Duodenal mucosa (tissue), 2 donors: ENCODE data around the gene DUXB.

ENCODE experiments used
- H3K27ac ChIP-seq: one replicate; pipeline ENCODE4 v1.7.0; 2013; ENCODE audit warnings: low read depth, low read length
- H3K27me3 ChIP-seq, 2 donors: one replicate each; pipeline ENCODE4 v1.7.0; 2013; ENCODE audit warnings: low read length in 2 of 2, control low read depth in 1 of 2; ENCODE audit not compliant: insufficient read depth in 2 of 2, control insufficient read depth in 1 of 2
- H3K36me3 ChIP-seq, 2 donors: one replicate each; pipeline ENCODE4 v1.7.0; 2013; ENCODE audit warnings: low read length in 2 of 2, control low read depth in 1 of 2; ENCODE audit not compliant: insufficient read depth in 2 of 2, control insufficient read depth in 1 of 2
- H3K4me1 ChIP-seq, 2 donors: one replicate each; pipeline ENCODE4 v1.7.0; 2013; ENCODE audit warnings: low read length in 2 of 2, control low read depth in 1 of 2; ENCODE audit not compliant: insufficient read depth in 2 of 2, control insufficient read depth in 1 of 2
- H3K4me3 ChIP-seq, 2 donors: one replicate each; pipeline ENCODE4 v1.7.0; 2013; ENCODE audit warnings: low read length in 2 of 2, low read depth in 1 of 2
- H3K9ac ChIP-seq, 2 donors: one replicate each; pipeline ENCODE4 v1.7.0; 2013; ENCODE audit warnings: low read length in 2 of 2, low read depth in 1 of 2
- H3K9me3 ChIP-seq, 2 donors: one replicate each; pipeline ENCODE4 v1.7.0; 2013; ENCODE audit warnings: low read length in 2 of 2, control low read depth in 1 of 2; ENCODE audit not compliant: control insufficient read depth in 1 of 2

DUXB gene

DNA sequence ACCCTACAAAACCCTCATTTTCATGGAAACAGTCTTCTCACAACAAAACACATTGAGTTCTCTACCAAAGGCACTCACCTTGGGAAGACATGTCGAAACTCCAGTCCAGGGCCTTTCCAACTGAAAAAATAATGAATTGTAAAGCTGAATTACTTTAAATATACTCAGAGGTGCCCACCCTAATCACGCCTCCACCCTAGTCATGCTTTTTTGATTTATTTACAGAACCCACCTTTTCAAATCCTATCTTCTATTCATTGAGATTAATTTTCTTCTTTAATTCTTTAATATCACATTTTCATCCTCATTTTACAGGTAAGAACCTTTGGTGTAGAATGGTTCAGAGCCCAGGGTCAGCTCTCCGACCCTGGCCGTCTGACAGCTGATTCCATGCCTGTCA is 24.4 kb downstream of the DUXB start, which contains the start of gene CPHXL2:
Gene CPHXL2, minus strand, starts transcription at position 101 of the 400 bp plus-strand sequence. Its CDS starts 10 bp downstream, at position 91.
- Histone ChIP-seq H3K27ac (no peak within 1 kb of the TSS), H3K36me3 (no peaks in the 10 kb centered on the region), H3K27me3 (no peaks in the 10 kb centered on the region), H3K4me3 (no peak within 1 kb of the TSS), H3K9me3 (no peaks in the 10 kb centered on the region), H3K4me1 (peaks cover 0 to 5% of the 10 kb centered on the region in 2 donors), H3K9ac (no peak within 1 kb of the TSS)

DNA sequence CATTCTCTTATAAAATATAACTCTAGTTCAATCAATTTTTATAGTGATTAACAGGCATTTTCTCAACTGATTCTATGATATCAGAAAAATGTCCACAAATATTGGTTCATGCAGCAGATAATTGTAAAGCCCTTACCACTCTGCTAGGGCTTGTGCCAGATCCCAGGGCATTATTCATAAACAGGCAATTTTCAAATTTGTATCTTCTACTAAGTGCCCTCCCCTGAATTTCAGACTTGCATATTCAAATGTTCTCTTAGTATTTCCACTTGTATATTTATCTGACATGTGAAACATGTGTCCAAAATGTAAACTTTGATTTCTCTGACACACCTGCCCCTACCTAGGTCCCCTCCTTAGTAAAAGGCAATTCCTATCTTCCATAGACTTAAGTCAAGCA is 33.8 kb downstream of the DUXB start:
- Histone ChIP-seq H3K27me3 (no peaks in the 10 kb centered on the region), H3K9ac (no peak overlapping the region), H3K27ac (no peak overlapping the region), H3K4me3 (no peak overlapping the region), H3K9me3 (no peaks in the 10 kb centered on the region), H3K36me3 (no peaks in the 10 kb centered on the region), H3K4me1 (no peaks in the 10 kb centered on the region)

DNA sequence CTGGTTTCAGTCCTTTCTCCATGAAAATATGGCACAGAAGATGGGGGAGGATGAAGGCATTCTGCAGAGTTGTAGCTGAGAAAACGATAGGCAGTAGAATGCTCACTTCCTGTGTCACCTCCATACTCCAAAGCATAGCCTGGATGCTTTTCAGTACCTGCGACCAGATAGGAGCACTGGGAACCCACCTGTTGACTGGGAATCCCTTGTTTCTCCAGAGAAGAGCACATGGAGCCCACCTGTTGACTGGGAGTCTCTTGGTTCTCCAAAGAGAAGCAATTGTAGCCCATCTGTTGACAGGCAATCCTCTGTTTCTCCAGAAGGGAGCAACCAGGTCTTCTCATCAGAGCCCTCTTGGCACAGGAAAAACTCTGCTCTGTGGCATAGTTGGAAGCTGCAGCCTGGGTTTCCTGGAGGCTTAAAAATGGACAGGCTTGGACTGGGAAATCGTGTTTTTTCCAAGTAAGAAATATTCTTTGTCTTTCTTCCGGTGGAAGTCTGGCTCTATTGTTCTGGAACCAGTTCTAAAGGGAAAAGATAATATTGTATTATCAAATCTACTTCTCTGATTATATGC is 40.4 kb downstream of the DUXB start:
- Histone ChIP-seq H3K9me3 (no peaks in the 10 kb centered on the region), H3K36me3 (peaks cover 23 to 34% of the 10 kb centered on the region in 2 donors), H3K9ac (no peak overlapping the region), H3K27ac (no peak overlapping the region), H3K27me3 (no peaks in the 10 kb centered on the region), H3K4me3 (no peak overlapping the region), H3K4me1 (no peaks in the 10 kb centered on the region)

DNA sequence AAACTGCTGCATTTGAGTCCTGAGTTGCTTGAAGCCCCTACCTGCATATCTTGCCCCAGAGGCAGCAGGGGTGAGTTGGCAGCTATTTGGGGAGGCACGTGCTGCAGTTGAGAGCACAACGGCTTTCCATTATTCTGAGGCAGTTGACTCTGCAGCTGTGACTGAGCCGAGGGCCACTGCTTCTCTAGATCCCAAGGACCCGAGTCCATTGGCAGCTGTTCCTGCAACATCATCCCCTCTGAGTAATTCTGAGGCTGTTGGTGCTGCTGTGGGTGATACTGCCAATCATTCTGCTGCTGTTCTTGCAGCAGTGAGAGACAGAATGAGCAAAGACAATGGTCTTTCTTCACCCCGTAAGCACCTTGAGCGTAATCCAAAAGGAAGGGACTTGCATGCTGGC is 40.9 kb downstream of the DUXB start:
- H3K9me3 ChIP-seq, result no peaks in the 10 kb centered on the region
- no peaks in the 10 kb centered on the region for H3K27me3 ChIP-seq
- no peaks in the 10 kb centered on the region for H3K4me1 ChIP-seq
- H3K4me3 ChIP-seq, result no peak overlapping the region
- no peak overlapping the region for H3K27ac ChIP-seq
- peaks cover 27 to 39% of the 10 kb centered on the region in 2 donors for H3K36me3 ChIP-seq
- no peak overlapping the region for H3K9ac ChIP-seq

DNA sequence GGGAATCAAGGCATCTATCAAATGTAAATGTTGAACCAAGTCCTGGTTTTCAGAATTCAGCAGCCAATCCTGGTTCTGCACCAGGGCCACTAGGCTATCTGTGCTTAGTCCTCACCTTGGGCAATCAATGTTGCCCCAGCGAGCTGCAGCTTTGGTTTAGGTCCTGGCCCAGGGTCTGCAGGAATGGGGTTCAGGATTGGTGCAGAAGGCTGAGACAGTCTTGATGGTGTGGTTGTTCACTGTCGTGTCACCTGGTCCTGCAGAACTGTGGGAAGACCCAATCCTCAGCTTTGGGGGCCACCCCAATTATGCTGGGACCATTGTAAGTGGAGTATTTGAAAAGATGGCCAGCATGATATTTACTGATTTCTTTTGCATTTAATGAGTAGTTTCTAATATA is 43.1 kb downstream of the DUXB start:
- Histone ChIP-seq H3K9me3 (no peaks in the 10 kb centered on the region), H3K36me3 (peaks cover 30 to 50% of the 10 kb centered on the region in 2 donors), H3K9ac (no peak overlapping the region), H3K27me3 (no peaks in the 10 kb centered on the region), H3K27ac (no peak overlapping the region), H3K4me3 (no peak overlapping the region), H3K4me1 (peaks cover 0 to 5% of the 10 kb centered on the region in 2 donors)

DNA sequence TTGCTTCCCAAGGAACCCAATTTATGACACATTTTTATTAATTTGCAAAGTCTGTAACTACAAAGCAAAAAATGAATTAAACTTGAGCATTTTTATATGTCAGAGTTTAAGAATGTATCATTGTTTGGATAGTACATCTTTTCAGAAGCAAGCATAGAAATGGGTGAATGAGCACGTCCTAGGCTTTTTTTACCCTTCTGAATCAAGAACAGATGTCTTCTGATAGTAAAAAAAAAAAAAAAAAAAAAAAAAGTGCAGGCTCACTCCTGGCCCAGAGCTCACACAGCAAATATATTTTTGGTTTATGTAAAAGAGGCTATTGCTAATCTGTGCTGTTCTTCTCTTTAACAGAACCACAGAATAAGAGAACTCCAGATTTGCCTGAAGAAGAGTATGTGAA is 47.3 kb downstream of the DUXB start:
- Histone ChIP-seq H3K27me3 (no peaks in the 10 kb centered on the region), H3K9me3 (no peaks in the 10 kb centered on the region), H3K4me1 (peaks cover 17 to 36% of the 10 kb centered on the region in 2 donors), H3K27ac (no peak overlapping the region), H3K36me3 (peaks cover 30 to 43% of the 10 kb centered on the region in 2 donors), H3K4me3 (no peak overlapping the region), H3K9ac (no peak overlapping the region)

DNA sequence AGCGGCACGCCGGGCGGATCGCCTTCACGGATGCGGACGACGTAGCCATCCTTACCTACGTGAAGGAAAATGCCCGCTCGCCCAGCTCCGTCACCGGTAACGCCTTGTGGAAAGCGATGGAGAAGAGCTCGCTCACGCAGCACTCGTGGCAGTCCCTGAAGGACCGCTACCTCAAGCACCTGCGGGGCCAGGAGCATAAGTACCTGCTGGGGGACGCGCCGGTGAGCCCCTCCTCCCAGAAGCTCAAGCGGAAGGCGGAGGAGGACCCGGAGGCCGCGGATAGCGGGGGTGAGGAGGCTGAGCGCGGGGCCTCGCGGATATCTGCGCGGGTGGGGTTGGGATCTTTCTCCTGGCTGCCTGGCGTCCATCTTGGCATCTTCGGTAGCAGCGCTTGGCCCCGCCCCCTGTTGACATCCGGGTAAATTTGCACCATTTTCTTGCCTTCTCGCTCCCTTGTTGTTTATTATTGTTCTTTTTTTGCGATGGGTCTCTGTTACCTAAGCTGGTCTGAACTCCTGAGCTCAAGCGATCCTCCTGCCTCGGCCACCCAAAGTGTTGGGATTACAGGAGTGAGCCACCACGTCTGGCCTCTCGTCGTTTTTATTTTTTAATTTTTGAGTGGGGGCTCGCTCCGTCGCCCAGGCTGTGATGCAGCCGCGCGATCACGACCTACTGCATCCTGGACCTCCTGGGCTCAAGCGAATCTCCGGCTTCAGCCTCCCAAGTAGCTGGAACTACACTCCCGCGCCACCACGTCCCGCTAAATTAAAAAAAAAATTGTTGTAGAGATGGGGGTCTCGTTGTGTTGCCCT is 52.8 kb downstream of the DUXB start:
- peaks cover 3 to 4% of the 10 kb centered on the region in 2 donors for H3K36me3 ChIP-seq
- H3K4me1 ChIP-seq, result peaks cover 40 to 51% of the 10 kb centered on the region in 2 donors
- peak overlapping the region; percentile 98 for H3K27ac ChIP-seq
- peak overlapping the region; percentile 91 to 96 for H3K9ac ChIP-seq
- no peaks in the 10 kb centered on the region for H3K9me3 ChIP-seq
- H3K4me3 ChIP-seq, result peak overlapping the region; percentile 85 to 88
- no peaks in the 10 kb centered on the region for H3K27me3 ChIP-seq

DNA sequence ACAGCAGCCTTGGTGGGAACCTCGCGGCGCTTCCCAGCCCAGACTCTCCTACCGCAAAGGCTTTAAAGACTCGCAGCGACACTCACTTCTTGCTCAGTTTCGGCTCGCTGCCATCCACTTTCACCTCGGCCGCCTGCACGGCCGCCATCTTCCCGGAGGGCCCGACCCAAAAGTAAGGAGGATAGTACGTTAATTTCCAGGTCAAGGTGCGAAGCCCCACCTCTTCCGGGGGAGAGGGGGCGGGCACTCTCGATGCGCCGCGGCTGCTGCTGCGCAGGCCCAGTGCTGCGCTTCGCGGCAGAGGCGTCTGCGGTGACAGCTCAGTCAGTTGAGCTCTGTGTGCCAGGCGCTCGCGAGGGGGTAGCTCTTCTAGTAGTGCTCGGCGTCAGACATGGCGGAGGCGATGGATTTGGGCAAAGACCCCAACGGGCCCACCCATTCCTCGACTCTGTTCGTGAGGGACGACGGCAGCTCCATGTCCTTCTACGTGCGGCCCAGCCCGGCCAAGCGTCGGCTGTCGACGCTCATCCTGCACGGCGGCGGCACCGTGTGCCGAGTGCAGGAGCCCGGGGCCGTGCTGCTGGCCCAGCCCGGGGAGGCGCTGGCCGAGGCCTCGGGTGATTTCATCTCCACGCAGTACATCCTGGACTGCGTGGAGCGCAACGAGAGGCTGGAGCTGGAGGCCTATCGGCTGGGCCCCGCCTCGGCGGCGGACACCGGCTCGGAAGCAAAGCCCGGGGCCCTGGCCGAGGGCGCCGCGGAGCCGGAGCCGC is 53.6 kb downstream of the DUXB start, which contains the start of the genes KARS1 and TERF2IP:
Gene KARS1, minus strand, starts transcription at position 174 of the 773 bp plus-strand sequence. Its CDS starts 26 bp downstream, at position 148.
Gene TERF2IP, plus strand, starts transcription at position 282 of the 773 bp plus-strand sequence. Its CDS starts 110 bp downstream, at position 392.
- peak within 1 kb of the TSS; percentile 85 to 88 for H3K4me3 ChIP-seq
- peaks cover 3 to 4% of the 10 kb centered on the region in 2 donors for H3K36me3 ChIP-seq
- peak within 1 kb of the TSS; percentile 98 for H3K27ac ChIP-seq
- H3K9ac ChIP-seq, result peak within 1 kb of the TSS; percentile 91 to 96
- peaks cover 40 to 46% of the 10 kb centered on the region in 2 donors for H3K4me1 ChIP-seq
- H3K9me3 ChIP-seq, result no peaks in the 10 kb centered on the region
- no peaks in the 10 kb centered on the region for H3K27me3 ChIP-seq

DNA sequence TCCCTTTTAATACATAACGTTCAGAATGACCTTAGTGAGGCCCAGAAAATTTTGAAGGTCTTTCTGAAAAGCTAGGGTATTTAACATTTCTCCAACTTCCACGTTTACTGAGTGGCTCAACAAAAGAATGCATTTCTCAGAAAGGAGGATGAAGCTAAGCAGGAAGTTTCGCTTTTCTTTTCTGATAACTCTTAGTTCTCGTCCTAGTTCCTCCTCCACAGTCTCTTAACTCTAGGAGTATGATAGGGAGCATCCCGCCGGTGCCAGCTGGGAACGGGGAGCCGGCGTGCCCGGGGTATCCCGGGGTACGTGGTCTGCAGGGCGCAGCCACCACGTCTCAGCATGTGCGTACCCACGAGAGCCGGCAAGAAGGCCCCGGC is 54.2 kb downstream of the DUXB start:
- Histone ChIP-seq H3K36me3 (peaks cover 4 to 9% of the 10 kb centered on the region in 2 donors), H3K9ac (peak overlapping the region; percentile 84 to 96), H3K4me3 (peak overlapping the region; percentile 85 to 88), H3K4me1 (peaks cover 38 to 41% of the 10 kb centered on the region in 2 donors), H3K9me3 (no peaks in the 10 kb centered on the region), H3K27ac (peak overlapping the region; percentile 71), H3K27me3 (no peaks in the 10 kb centered on the region)
